HepG2 (cell line): Measurements from ENCODE around the gene OVOL2. TPM values are rescaled to one million over a fixed set of nuclear protein-coding genes. Genes with fewer than 3 reads are reported as not detected.
A peak's percentile ranks its signal among the peaks of the same experiment; 100 is the strongest.

Experiments used
- CBFB ChIP-seq: sonication (generic); formaldehyde crosslinking; IDR thresholded peaks from 2 replicates; pipeline ENCODE4 v1.4.0; 2020; ENCODE audit warnings: missing genetic modification reagents
- JUNB ChIP-seq: sonication (generic); formaldehyde crosslinking; IDR thresholded peaks from 2 replicates; pipeline ENCODE4 v1.8.0; 2022; ENCODE audit warnings: missing genetic modification reagents, mild to moderate bottlenecking, borderline replicate concordance
- KDM3A ChIP-seq: IDR thresholded peaks from 2 replicates; pipeline ENCODE4 v1.6.1; 2018; ENCODE audit warnings: low read depth, missing compliant biosample characterization
- KMT2B ChIP-seq: IDR thresholded peaks from 2 replicates; pipeline ENCODE4 v1.6.1; 2016; ENCODE audit warnings: missing genetic modification reagents, missing compliant biosample characterization
- NFE2L2 ChIP-seq: fragments of 150-350 bp; IDR thresholded peaks from 2 replicates; pipeline ENCODE4 v1.6.1; 2014; ENCODE audit warnings: low read length
- NFYB ChIP-seq: sonication (generic); formaldehyde crosslinking; IDR thresholded peaks from 2 replicates; pipeline ENCODE4 v1.4.0; 2020; ENCODE audit warnings: missing genetic modification reagents
- SMAD9 ChIP-seq: sonication (generic); formaldehyde crosslinking; IDR thresholded peaks from 2 replicates; pipeline ENCODE4 v1.5.1; 2020; ENCODE audit warnings: mild to moderate bottlenecking, missing genetic modification reagents
- SMYD3 ChIP-seq: sonication (generic); formaldehyde crosslinking; IDR thresholded peaks from 2 replicates; pipeline ENCODE4 v1.8.1; 2023; ENCODE audit warnings: mild to moderate bottlenecking, missing genetic modification reagents
- SRSF9 ChIP-seq: fragments of 200-400 bp; formaldehyde crosslinking; IDR thresholded peaks from 2 replicates; pipeline ENCODE4 v1.6.1; 2018; ENCODE audit warnings: borderline replicate concordance, mild to moderate bottlenecking, low read depth, low read length; ENCODE audit not compliant: insufficient read depth, poor library complexity, severe bottlenecking
- THAP7 ChIP-seq: sonication (generic); formaldehyde crosslinking; IDR thresholded peaks from 2 replicates; pipeline ENCODE4 v1.8.1; 2023; ENCODE audit warnings: mild to moderate bottlenecking, missing genetic modification reagents
- XBP1 ChIP-seq: sonication (generic); formaldehyde crosslinking; IDR thresholded peaks from 2 replicates; pipeline ENCODE4 v1.5.0; 2020; ENCODE audit warnings: missing genetic modification reagents
- ZBTB39 ChIP-seq: sonication (generic); formaldehyde crosslinking; IDR thresholded peaks from 2 replicates; pipeline ENCODE4 v1.5.0; 2020; ENCODE audit warnings: missing genetic modification reagents
- ZFP1 ChIP-seq: IDR thresholded peaks from 2 replicates; pipeline ENCODE4 v1.6.1; 2016
- ZNF121 ChIP-seq: sonication (generic); formaldehyde crosslinking; IDR thresholded peaks from 2 replicates; pipeline ENCODE4 v1.5.0; 2020; ENCODE audit warnings: mild to moderate bottlenecking, missing genetic modification reagents
- ZNF160 ChIP-seq: sonication (generic); formaldehyde crosslinking; IDR thresholded peaks from 2 replicates; pipeline ENCODE4 v1.8.0; 2022; ENCODE audit warnings: mild to moderate bottlenecking, inconsistent platforms, missing genetic modification reagents
- ZNF234 ChIP-seq: sonication (generic); formaldehyde crosslinking; conservative IDR thresholded peaks from 2 replicates; pipeline ENCODE4 v1.5.1; 2020; ENCODE audit warnings: mild to moderate bottlenecking, missing genetic modification reagents
- ZNF260 ChIP-seq: sonication (generic); formaldehyde crosslinking; IDR thresholded peaks from 2 replicates; pipeline ENCODE4 v1.4.0; 2020; ENCODE audit warnings: missing genetic modification reagents, low read depth, mild to moderate bottlenecking, borderline replicate concordance
- ZSCAN5A ChIP-seq: sonication (generic); formaldehyde crosslinking; IDR thresholded peaks from 2 replicates; pipeline ENCODE4 v1.8.0; 2022; ENCODE audit warnings: mild to moderate bottlenecking, missing genetic modification reagents, borderline replicate concordance
- polyA plus RNA-seq, 8 experiments: library from polyadenylated mRNA; depleted of rRNA in 3 of 8; stranded (reverse) in 7 of 8; unstranded in 1 of 8; fragments of >200 nt; fragmentation: Illumina TruSeq in 4 of 8; extraction: Trizol in 4 of 8; gene quantifications; 2 replicates each; pipeline versions ENCODE4 v1.2.1 to v1.2.3, GENCODE V29; 2011 to 2016; ENCODE audit warnings: low read depth in 4 of 8, missing spikeins in 1 of 8, mixed read lengths in 1 of 8; ENCODE audit not compliant: insufficient read depth in 1 of 8
- total RNA-seq, 5 experiments: library from RNA; depleted of rRNA; stranded (reverse); fragments of >200 nt; fragmentation: Illumina TruSeq; extraction: Trizol; gene quantifications; 2 replicates each; pipeline ENCODE4 v1.2.3, GENCODE V29; 2016; ENCODE audit warnings: low read depth in 1 of 5
- TF ChIP-seq, protein P1 (sequence below): sonication (generic); formaldehyde crosslinking; IDR thresholded peaks from 2 replicates; pipeline ENCODE4 v1.4.0; 2020; ENCODE audit warnings: missing genetic modification reagents
- TF ChIP-seq, protein P2 (sequence below): sonication (generic); formaldehyde crosslinking; conservative IDR thresholded peaks from 2 replicates; pipeline ENCODE4 v1.8.1; 2023; ENCODE audit warnings: missing genetic modification reagents

Gene OVOL2
- total and polyA plus RNA-seq, 2 of the 13 experiments (the other 11 are each of a cell fraction or from before 2014, with no cell fraction given): 0.20 to 0.31 TPM

- TF ChIP-seq ZBTB39 (CRISPR knock-in tag): no peak
- TF ChIP-seq KDM3A: no peak
- TF ChIP-seq JUNB (CRISPR knock-in tag): no peak
- peak; percentile 21; the same call in 1 of the 2 replicates for TF ChIP-seq ZSCAN5A (CRISPR knock-in tag)
- no peak for TF ChIP-seq ZNF121 (CRISPR knock-in tag)
- TF ChIP-seq, protein P1, sequence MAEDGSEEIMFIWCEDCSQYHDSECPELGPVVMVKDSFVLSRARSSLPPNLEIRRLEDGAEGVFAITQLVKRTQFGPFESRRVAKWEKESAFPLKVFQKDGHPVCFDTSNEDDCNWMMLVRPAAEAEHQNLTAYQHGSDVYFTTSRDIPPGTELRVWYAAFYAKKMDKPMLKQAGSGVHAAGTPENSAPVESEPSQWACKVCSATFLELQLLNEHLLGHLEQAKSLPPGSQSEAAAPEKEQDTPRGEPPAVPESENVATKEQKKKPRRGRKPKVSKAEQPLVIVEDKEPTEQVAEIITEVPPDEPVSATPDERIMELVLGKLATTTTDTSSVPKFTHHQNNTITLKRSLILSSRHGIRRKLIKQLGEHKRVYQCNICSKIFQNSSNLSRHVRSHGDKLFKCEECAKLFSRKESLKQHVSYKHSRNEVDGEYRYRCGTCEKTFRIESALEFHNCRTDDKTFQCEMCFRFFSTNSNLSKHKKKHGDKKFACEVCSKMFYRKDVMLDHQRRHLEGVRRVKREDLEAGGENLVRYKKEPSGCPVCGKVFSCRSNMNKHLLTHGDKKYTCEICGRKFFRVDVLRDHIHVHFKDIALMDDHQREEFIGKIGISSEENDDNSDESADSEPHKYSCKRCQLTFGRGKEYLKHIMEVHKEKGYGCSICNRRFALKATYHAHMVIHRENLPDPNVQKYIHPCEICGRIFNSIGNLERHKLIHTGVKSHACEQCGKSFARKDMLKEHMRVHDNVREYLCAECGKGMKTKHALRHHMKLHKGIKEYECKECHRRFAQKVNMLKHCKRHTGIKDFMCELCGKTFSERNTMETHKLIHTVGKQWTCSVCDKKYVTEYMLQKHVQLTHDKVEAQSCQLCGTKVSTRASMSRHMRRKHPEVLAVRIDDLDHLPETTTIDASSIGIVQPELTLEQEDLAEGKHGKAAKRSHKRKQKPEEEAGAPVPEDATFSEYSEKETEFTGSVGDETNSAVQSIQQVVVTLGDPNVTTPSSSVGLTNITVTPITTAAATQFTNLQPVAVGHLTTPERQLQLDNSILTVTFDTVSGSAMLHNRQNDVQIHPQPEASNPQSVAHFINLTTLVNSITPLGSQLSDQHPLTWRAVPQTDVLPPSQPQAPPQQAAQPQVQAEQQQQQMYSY (CRISPR knock-in tag): no peak
- no peak for TF ChIP-seq ZFP1
- no peak for TF ChIP-seq NFE2L2
- no peak for TF ChIP-seq ZNF260 (CRISPR knock-in tag)
- no peak for TF ChIP-seq KMT2B (CRISPR knock-in tag)
- TF ChIP-seq NFYB (CRISPR knock-in tag): no peak
- no peak for TF ChIP-seq ZNF160 (CRISPR knock-in tag)
- TF ChIP-seq SMYD3 (CRISPR knock-in tag): no peak
- no peak for TF ChIP-seq XBP1 (CRISPR knock-in tag)
- TF ChIP-seq CBFB (CRISPR knock-in tag): no peak
- no peak for TF ChIP-seq SMAD9 (CRISPR knock-in tag)
- no peak for TF ChIP-seq THAP7 (CRISPR knock-in tag)
- TF ChIP-seq ZNF234 (CRISPR knock-in tag): no peak
- no peak for TF ChIP-seq SRSF9
- TF ChIP-seq, protein P2, sequence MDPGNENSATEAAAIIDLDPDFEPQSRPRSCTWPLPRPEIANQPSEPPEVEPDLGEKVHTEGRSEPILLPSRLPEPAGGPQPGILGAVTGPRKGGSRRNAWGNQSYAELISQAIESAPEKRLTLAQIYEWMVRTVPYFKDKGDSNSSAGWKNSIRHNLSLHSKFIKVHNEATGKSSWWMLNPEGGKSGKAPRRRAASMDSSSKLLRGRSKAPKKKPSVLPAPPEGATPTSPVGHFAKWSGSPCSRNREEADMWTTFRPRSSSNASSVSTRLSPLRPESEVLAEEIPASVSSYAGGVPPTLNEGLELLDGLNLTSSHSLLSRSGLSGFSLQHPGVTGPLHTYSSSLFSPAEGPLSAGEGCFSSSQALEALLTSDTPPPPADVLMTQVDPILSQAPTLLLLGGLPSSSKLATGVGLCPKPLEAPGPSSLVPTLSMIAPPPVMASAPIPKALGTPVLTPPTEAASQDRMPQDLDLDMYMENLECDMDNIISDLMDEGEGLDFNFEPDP: 0 out of 2 replicates have a peak, but pooled peaks have one; percentile 45
Measured at GRCh38 chr20:18056174-18057100, 1.3 kb downstream of the OVOL2 start (continued).
